ENCODE data around the gene CIDEC.

Gene CIDEC, protein sequence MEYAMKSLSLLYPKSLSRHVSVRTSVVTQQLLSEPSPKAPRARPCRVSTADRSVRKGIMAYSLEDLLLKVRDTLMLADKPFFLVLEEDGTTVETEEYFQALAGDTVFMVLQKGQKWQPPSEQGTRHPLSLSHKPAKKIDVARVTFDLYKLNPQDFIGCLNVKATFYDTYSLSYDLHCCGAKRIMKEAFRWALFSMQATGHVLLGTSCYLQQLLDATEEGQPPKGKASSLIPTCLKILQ

GRCh38 chr3:9879830-9880549 is at the start of gene CIDEC:
CIDEC (minus strand) TSS chr3:9880253; CDS start chr3:9878486, 1,767 bp downstream.
- no peak for DNase-seq

- DNase-seq = no peak
Measured at GRCh38 chr3:9928158-9928557, 48.1 kb upstream of the CIDEC start.

- no peak for DNase-seq
Measured at GRCh38 chr3:9918261-9919038, 38.4 kb upstream of the CIDEC start.

DNA sequence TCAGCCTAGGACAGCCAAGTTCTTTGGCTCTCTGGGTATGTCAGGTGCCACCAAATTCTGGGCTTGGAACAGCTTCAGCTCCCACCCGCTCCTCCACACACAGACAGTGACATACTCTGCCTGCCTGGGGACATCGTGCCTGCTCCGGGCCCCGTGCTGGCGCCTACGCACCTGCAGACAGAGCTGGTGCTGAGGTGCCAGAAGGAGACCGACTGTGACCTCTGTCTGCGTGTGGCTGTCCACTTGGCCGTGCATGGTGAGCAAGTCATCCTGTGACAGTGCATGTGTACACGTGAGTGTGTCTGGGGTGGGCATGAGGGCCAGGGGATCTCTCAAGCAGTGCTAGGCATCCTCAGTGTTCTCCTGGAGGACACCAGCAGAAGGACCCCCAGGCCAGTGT is 37.8 kb upstream of the CIDEC start:
- no peak for DNase-seq

- DNase-seq = no peak
Measured at GRCh38 chr3:9916734-9917680, 37.0 kb upstream of the CIDEC start, which contains the start of gene IL17RC. IL17RC (plus strand) TSS chr3:9917098; CDS start chr3:9917316, 218 bp downstream.

GRCh38 chr3:9916346-9916733 is 36.3 kb upstream of the CIDEC start:
- no peak for DNase-seq

GRCh38 chr3:9915254-9916141 is 35.4 kb upstream of the CIDEC start:
- no peak for DNase-seq

- DNase-seq = no peak
Measured at GRCh38 chr3:9914559-9915253, 34.7 kb upstream of the CIDEC start.

DNA sequence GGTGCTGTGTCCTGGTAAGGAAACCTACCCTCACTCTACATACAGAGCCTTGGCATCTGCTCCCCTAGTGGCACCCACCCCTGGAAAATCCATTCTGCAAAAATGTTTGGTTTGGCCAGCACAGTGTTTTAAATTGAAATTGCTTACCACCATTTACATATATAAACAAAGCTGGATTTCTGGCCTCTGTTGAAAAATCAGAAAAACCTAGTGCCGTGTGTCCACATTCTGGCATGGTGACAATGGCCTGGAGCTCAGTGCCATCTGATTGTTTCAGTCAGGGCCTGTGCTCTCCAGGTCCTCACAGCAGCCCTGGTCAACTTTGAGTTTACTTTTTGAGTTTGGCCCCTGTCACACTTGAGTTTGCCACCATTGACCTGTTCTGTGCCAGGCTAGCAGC is 34.0 kb upstream of the CIDEC start:
- no peak for DNase-seq

GRCh38 chr3:9913601-9914000 is 33.5 kb upstream of the CIDEC start:
- no peak for DNase-seq

DNA sequence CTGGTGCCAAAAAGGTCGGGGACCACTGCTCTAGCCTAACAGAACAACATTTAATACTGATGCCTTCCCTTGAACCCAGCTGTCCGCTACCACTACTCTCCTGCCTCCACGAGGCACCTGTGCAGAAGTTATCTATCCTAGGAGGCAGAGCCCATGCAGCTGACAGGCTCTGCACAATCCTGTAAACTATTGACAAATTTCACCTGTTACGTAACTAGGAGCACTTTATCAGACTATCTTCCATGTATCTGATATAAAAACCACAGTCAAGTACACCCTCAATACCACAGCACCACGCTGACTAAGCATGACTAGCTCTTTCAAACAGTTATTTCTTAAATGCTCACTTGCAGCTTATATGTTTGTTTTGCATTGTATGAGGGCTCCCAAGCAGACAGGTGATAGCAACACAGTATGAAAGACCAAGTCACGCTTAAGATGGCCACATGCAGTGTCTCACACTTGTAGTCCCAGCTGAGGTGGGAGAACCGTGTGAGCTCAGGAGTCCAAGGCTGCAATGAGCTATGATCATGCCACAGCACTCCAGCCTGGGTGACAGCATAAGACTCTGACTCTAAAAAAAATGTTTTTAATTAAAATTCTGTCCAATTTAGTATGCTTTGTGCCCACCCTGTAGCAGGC is 32.4 kb upstream of the CIDEC start:
- DNase-seq = peak; percentile 46

DNA sequence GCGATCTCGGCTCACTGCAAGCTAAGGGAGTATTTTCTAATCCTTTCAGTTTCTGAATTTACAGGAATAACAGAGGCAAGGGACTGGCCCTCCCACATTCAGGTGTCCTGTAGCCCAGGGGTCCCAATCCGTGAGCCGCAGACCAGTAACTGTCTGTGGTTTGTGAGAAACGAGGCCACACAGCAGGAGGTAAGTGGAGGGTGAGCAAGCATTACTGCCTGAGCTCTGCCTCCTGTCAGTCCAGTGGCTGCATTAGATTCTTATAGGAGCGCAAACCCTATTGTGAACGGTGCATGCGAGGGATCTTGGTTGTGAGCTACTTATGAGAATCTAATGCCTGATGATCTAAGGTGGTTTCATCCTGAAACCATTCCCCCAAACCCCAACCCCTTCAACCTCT is 31.8 kb upstream of the CIDEC start:
- DNase-seq = no peak

DNA sequence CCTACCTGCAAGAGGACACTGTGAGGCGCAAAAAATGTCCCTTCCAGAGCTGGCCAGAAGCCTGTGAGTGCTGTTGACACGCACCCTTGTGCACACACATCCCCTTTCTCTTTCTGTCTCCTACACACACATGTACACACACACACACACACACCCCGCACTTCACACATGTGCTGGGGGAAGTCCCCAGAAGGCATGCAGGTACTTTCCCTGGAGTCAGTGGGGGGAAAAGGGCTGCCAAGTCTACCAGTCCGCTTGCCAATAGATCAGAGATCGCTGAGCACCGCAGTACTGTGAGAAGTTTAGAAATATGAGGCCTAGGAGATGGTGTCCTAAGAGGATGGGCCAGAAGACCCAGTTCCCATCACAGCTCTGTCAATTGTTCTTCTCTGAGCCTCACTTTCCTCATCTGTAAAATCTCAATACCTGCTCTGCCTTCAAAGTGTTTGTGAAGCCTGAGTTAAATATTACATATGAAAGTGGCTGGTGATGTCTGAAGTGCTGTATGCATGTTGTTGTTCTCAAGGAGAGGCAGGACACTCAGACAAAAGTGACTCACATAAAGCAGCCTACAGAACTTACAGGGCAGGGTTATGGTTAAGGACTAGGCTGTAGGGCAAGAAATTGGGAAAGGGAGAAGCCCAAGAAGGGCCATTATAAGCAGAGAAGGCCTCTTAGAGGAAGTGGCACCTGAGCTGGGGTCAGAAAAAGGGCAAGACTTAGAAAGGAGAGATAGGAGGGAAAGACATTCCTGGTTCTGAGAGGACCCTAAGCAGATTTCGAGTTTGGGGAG is 29.4 kb upstream of the CIDEC start:
- DNase-seq = no peak

DNA sequence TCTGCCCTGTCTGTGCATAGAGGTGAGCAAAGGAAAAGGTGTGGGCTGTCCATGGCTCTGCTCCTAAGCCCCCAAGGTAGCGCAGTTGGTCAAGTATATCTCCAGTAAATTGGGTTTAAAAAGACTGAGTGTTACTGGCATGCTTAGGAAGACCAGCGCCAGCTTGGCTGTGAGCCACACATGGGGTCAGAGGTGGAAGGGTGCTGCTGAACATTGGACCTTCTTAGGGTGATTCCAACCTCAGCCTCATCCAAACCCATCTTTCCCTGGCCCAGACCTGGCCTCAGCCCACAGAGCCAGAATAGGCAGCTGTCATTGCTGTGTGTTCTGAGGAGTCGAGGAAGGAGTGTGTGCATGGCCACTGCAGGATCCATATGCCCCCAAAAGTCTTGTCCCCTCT is 28.2 kb upstream of the CIDEC start:
- DNase-seq = no peak

DNA sequence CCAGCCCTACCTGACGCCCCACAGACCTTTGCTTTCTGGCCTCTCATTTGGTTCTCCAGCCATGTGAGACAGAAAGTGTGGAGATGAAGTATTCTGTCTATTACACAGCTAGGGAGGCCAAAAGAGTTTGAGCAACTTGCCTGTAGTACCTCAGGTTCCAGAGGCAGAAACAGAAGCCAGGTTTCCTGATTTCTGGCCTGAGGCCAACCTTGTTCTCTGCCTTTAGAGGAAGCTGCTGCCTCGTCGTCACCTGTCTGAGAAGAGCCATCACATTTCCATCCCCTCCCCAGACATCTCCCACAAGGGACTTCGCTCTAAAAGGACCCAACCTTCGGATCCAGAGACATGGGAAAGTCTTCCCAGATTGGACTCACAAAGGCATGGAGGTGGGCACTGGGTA is 26.4 kb upstream of the CIDEC start:
- DNase-seq = no peak

GRCh38 chr3:9903904-9904303 is 23.9 kb upstream of the CIDEC start:
- no peak for DNase-seq

DNA sequence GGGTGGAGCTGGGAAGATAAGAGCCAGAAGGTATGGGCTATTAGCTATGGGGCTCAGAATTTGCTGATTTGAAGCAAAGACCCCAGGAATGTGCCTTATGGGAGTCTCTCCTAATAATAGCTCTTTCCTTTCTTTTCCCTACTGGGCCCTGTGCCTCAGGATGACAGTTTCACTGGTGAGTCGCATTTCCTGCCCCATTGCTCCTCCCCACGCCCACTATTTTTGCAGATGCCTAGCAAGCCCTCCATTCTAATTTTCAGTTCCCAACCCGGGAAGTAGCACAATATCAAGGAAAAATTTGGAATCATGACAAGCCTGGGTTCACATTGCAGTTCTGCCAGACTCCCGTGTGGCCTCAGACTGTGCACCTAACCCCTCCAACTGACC is 23.2 kb upstream of the CIDEC start:
- DNase-seq = no peak

DNA sequence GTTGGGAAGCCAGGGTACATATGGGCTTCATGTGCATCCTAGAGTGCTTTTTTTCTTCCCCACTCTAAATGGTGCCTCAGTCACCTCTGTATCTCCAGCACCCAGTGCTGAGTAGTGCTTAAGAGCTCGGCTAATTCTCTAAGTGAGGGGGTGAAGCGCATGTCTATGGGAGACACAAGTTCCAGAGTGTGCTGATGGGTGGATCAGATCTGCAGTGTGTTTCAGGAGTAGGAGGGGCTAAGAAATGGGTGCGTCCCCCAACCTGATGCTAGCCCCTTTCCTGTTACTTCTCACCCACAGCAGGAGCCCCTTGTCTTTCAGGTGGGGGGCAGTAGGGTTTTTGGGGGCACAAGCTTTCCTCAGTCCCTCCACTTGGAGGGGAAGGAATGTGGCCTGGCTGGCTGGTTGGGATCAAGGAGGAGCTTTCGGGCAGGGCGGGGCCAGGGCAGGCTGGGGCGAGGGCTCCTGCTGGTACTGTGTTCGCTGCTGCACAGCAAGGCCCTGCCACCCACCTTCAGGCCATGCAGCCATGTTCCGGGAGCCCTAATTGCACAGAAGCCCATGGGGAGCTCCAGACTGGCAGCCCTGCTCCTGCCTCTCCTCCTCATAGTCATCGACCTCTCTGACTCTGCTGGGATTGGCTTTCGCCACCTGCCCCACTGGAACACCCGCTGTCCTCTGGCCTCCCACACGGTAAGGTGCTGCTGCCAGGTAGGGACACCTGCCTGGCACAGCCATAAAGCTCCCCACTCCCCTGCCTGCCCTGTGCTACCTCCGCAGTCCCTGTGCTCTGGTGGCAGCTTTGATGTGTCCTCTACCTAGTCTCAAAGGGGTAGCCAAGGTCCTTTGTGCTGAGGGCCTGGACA is 22.6 kb upstream of the CIDEC start, which contains the start of gene IL17RE:
Gene IL17RE, plus strand, starts transcription at position 477 of the 866 bp plus-strand sequence. Its CDS starts 85 bp downstream, at position 562.
- DNase-seq = no peak

All from NK-92 treated with Interleukin-12 subunit alpha and Interleukin-12 subunit beta, amount 100 ng/mL, for 24 hours (cell line).